Anterior cingulate cortex (tissue), 58 donors: ENCODE results near the gene SPATA46.
A peak's percentile ranks its signal among the peaks of the same experiment; 100 is the strongest.

Source experiments
- DNase-seq, 58 donors: peaks; one replicate each; lab custom pipeline; 2025; lab: John Stamatoyannopoulos, UW

The SPATA46 gene

DNA sequence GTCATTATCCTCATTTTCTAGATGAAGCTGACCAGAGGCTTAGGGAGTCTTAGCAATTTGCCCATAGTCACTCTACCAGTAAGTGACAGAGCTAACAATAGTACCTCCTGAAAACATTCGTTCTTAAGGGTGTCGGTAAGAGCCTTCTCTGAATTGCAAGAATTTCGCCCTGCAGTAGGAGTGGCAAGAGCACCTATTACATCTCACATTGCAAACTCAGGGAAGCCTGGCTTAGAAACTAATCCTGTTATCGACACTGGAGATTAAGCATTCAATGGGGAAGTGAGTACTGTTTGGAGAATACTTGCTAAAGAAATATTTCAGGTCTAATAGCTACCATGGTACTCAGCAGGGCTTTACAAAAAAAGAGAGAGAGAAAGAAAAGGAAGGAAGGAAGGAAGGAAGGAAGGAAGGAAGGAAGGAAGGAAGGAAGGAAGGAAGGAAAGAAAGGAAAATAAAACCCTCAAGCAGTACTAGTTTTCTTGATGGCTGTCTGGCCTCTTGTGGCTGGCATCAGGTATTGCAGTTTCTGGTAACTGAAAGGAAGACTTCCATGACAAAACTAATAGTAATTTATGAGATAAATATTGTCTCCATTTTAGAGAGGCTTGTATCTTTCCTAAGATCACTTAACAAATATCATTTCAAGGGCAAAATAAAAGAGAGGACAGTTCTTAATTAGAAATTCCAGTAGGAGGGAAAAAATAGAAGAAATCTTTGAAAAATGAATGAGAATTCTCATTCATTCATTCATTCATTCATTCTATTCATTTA is 15.3 kb upstream of the SPATA46 start:
- peak in 13 of 58 donors; percentile 0 to 38 (median 7) for DNase-seq

DNA sequence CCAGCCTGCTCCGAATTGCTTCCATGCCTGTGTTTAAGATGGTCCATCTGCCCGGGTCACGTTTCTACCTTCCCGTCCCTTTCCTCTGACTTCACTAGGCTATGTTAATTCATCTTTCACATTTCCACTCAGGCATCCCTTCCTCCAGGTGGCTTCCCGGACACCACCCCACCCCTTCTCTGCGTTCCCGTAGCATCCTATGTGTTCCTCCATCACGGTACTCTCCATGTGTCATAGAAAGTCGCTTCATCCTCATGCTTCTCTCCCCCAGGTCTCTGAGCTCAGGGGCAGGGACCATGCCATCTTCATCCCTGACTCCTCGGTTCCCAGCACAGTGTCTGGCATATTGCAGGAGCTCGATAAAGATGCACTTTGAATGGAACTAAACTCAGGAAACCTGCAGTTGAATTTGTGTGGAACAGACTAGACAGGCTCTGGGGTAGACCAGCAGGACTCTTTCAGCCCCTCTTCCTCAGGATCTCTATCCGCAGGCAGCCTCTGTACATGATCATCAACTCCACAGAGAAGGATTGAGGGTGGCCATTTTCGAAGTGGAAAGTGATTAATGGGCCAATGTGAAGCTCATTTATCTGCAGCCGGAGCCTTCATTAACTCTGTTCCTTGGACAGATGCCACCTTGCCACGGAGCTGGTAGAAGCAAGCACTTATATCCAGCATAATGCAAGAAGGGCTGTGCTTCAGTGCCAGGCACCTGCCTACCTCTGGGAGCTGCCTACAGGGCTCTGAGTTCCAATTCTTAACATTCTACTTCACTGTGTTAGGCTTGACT is 13.9 kb upstream of the SPATA46 start:
- no peak for DNase-seq

DNA sequence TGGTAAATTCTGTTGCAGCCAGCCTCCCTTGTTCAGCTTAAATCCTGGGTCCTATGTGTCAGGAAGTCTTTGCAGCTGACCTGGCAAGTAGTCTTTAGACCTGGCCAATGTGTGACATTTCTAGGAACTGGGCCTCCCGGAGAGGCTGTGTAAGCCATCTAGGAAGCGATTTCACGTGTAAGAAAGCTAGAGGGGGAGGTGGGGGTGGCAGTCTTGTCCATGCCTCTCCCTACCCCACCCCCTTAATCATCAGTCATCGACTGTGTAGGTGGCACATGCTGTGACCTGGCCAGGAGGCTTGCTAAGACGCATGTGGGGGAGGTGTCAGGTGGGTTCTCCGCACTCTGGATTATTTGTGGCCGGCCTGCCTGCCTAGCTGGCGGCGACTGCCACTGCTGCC is 13.3 kb upstream of the SPATA46 start:
- no peak for DNase-seq

DNA sequence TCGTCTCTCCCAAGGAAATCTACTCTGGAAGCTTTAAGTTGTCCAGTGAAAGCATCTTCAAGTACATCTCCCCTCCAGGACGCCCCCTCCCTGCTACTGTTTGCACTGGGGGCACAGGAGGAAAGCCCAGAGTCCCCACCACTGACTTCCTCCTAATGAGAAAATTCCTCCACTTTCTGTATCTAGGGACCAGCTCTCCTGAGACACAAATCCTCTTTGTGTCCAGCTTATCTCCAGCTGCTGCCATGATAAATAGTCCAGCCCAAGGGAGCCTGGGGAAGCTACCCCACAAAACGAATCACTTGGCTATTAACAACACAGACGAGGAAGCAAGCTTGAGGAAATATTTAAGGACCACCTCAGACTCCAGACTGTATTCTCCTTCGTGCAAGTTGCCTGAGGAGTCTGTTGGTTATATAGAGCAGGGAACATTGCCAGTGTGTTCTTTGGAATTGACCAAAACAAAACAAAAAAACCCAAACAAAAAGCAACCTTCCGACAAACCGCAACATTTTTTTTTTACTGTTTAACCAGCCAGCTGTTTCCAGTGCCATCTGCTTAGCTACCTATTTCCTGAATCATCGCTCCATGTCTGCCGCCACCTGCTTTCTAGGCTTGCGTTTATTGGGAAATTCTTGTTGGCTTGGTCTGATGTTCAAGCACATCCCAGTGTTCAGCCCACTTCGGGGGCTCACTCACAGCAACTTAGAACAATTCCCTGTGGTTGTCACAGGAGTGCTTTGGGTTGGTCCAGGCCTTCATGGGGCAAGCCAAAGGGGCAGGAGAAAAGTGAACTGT is 12.6 kb upstream of the SPATA46 start:
- no peak for DNase-seq

GRCh38 chr1:162388615-162389014 is 12.0 kb upstream of the SPATA46 start:
- DNase-seq, result no peak

DNA sequence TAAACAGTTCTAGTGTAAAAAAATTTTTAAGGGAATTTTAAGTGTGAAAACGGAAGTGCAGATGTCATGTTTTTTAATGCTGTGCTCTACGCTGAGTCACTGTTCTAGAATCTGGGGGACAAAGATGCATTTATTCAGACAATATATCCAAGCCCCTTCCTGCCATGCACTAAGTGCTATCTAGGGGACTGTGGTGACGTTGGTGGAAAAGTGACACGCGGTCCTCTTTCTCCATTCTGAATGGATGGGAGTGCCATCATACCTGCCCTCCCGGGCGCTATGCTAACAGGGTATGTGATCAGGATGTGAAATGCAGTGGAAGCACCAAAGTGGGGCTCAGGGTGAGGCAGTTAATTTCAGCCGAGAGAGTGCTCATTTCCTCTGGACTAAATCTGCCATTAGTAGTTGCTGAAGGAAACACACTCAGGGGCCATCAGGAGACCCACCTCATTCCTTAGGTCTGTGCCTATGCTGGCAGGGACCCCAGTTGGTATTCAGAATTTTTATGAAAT is 11.5 kb upstream of the SPATA46 start:
- DNase-seq, result no peak

DNA sequence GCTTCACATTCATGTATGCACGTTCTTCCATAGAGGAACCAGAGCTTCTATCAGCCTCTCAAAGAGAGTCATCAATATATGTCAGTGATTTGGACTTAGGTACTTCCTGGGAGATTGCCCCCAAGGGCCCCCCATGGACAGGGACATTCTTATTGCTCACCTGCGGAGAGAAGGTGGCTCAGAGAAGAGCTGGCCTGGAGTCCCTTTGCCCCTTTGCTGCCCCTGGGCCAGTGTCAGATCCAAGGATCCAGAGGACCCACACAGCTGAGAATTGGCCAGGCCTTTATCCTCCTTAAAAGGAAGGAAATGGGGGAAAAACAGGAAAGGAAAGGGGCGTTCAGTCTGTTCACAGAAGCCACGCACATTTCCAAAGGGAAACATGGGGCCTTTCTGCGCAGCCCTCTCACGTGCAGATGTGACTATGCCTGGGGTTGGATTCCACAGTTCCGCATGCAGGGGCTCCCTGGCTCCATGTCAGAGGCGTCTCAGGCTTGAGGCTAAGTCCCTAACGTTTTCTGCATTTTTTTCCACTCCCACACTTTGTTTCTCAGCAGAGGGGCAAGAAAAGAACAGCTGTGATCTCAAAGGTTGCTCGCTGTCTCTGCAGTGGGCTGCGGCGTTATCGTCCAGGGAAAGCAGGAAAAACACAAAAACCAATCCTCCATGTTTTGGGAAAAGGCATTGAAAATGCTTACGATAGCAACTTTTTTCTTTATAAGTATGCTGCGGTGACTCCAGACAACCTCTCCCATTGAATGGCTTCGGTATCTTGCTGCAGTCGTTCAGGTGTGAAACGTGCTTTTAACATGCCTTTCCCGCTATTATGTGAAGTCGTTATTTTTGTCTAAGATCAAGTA is 10.8 kb upstream of the SPATA46 start:
- DNase-seq, result no peak

GRCh38 chr1:162386292-162387225 is 9.9 kb upstream of the SPATA46 start:
- no peak for DNase-seq

- DNase-seq, result no peak
Observed at GRCh38 chr1:162385702-162386101, 9.0 kb upstream of the SPATA46 start.

DNA sequence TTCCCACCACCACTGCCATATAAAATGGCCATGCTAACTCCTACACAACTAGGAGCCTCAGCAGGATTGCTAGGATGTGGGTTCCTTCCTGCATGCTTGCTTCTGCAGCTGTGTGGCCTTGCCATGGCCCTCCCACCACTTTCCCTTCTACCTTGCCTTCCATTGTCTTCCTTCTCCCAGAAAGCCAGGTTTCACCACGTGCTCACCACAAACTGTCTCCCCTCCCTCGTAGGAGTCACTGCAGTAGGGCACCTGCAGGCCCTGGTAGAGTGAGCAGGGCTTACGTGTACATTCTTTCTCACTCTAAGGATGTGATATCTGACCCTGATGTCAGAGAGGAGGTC is 8.6 kb upstream of the SPATA46 start:
- no peak for DNase-seq

- no peak for DNase-seq
Observed at GRCh38 chr1:162384601-162385279, 8.1 kb upstream of the SPATA46 start.

DNA sequence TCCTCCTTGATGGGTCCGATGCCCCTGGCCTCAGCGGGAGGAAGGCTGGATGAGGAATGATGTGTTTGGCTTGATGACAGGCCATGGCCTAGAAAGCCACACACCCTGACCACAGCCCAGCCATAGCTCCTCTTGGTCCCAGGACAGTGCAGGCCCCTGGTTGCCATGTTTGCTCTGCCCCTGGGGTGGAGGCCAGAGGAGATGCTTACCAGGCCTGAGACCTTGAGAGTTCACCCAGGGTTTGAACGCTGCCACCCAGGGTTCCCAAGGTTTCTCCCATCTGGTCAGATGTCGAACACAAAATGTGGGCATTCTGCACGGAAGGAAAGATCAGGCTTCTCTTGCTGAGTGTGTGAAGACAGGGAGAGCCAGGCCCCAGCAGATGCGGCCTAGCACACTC is 7.5 kb upstream of the SPATA46 start:
- DNase-seq, result no peak

DNA sequence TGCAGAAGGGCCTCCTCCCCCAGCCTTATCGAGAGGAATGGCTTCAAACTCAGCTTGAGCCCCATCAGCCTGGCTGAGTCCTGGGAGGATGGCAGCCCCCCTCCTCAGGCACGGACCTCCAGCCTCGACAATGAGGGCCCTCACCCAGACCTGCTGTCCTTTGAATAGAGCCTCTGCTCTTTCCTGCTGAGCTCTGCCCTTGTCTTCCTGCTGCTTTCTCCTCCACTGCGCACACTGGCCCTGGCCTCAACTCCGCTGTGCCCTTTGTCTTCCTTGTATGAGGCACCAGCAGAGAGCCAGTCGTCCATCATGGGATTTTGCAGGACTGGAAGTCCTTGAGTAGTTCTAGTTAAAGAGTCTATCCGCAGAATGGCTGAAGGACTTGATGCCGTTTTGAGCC is 6.9 kb upstream of the SPATA46 start:
- no peak for DNase-seq

GRCh38 chr1:162383091-162383490 is 6.4 kb upstream of the SPATA46 start:
- no peak for DNase-seq

- DNase-seq, result no peak
Observed at GRCh38 chr1:162381941-162382750, 5.5 kb upstream of the SPATA46 start.

DNA sequence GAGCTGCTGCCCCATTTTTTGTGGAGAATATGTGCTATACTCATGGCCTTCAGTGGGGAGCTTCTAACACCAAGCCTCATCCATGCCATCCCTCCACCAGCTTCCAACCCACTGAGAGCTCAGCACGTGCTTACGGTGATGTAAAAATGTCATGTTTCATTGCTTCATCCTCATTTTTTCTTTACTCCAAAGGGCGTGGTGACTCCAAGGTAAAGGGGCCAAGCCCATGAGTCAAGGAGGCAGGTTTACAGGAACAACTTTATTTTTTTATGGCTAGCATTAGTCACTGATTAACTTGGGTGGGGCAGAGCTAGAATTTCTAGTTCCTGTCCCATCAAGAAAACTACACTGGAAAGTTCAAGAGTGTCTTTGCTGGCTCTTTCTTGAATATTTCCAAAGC is 4.7 kb upstream of the SPATA46 start, which contains the start of gene C1orf226:
Gene C1orf226 (plus strand): TSS at position 346 of the 400 bp plus-strand sequence. CDS start 174 bp downstream, outside the sequence.
- DNase-seq, result no peak
